A673 (cell line): ENCODE results near the gene CWH43.
"Not testable (repeated sequence)": the region's sequence is repeated elsewhere in the genome, so short reads cannot be mapped to it uniquely, and the experiment has no call there.

Experiments used
- CTCF ChIP-seq: fragments of 300-800, 200-600 bp; sonication (generic); conservative IDR thresholded peaks from 2 replicates; pipeline ENCODE4 v1.5.1; 2017; ENCODE audit warnings: low read depth, mild to moderate bottlenecking, antibody characterized with exemption, low read length, moderate library complexity, mixed read lengths
- EZH2 ChIP-seq: fragments of 200-600 bp; sonication (generic); IDR thresholded peaks from 2 replicates; pipeline ENCODE4 v1.6.1; 2017; ENCODE audit warnings: borderline replicate concordance, low read depth, mild to moderate bottlenecking, mixed read lengths, antibody characterized with exemption, low read length; ENCODE audit not compliant: poor library complexity, severe bottlenecking

DNA sequence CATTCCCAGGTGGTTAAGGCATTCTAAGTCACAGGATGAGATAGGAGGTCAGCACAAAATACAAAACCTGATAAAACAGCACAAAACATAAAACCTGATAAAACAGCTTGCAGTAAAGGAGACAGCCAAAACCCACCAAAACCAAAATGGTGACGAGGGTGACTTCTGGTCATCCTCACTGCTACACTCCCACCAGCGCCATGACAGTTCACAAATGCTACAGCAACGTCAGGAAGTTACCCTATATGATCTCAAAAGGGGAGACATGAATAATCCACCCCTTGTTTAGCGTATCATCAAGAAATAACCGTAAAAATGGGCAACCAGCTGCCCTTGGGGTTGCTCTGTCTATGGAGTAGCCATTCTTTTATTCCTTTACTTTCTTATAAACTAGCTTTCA is 28.7 kb upstream of the CWH43 start:
- TF ChIP-seq CTCF, EZH2: not testable (repeated sequence)
